GM19463 (cell line): ENCODE results near the gene KCNAB2.

ENCODE experiments used
- ATAC-seq: cut with Tn5 transposase; IDR thresholded peaks from one replicate; pipeline ENCODE4 v1.9.1; 2021; ENCODE audit warnings: mild to moderate bottlenecking, moderate library complexity; ENCODE audit not compliant: unreplicated experiment

The KCNAB2 gene

DNA sequence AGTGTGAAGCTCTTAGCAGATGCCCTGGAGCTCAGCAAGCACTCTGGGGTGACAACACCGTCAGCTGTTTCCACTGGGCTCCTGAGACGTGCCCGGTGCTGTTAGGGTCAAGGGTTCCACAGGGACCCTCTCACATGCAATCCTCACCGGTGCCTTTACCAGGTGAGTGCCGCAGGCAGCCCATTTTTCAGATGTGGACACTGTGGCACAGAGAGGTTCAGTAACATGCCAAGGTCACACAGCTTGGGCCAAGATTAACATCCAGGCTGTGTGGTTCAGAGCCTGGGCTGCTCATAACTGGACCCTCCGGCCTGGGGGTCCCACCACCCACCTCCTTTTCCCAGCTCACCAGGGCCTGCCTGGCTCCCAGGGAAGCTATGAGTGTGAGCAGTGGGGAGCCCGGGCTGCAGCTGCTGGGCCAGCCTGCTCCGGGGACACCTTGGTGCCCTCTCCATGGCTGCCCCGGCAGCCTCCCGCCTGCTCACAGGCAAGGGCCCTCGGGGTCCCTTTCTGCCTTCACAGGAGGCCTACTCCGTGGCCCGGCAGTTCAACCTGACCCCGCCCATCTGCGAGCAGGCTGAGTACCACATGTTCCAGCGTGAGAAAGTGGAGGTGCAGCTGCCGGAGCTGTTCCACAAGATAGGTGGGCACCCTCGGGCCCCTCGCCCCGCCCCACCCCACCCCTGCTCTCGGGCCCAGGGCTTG, 49.3 kb downstream of the KCNAB2 start:
- no peak for ATAC-seq

DNA sequence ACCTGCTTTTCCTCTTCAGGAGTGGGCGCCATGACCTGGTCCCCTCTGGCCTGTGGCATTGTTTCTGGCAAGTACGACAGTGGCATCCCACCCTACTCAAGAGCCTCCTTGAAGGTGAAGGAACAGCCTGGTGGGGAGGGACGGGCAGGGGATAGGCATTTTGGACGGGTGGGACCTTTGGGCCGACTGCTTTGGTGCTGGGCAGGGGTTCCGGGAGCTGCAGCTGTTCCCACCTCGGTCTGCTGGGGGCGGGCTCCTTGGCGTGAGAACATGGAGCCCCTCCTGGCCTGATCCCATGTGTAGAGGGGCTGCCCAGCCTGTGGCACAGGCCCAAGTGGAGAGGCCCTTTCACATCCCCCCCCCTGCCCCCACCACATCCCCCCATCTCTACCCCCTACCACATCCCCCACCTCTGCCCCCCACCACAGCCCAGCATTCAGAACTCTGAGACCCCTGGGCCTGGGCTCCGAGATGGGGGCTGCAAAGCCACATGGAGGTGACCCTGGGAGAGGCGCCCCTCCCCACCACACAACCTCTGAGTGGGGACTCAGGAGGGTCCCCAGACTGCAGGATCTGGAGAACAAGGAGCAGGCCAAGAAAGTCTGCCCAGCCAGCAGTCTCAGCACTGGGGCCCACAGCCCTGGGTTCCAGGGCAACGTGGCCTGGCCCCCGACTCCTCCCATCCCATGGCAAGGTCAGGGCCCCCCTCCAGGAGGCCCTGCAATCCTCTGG, 50.0 kb downstream of the KCNAB2 start:
- no peak for ATAC-seq

DNA sequence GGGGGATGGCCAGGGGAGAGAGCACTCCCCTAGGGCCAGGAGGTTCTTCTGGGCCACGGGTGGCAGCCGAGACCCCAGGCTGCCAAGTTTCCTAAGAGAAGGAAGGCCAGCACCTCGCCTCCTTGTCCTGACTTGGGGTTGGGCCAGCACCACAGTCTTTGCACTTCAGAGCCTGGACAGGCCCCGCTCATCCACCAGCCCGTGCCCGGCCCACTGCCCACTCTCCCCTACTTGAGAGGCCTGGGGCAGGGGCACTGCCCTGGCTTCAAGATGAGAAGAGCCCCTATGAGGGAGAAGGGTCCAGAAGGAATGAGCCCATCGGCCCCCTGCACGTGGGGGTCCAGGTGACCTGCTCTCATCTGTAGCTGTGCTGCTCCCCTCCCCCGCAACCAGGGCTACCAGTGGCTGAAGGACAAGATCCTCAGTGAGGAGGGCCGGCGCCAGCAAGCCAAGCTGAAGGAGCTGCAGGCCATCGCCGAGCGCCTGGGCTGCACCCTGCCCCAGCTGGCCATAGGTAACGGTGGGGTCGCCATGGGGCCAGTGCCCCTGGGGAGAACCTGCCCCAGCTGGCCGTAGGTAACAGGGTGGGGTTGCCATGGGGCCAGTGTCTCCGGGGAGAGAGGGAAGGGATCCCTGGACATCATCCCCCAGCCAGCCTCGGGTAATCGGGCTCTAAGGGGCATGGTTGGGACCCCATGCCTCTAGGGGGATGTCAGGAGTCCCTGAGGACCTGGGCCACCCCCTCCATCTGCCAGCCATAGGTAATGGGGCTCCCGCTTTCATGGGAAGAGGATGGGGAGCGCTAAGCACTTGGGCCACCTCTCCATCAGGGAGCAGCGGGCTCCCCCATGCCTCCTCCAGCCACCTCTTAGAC, 50.8 kb downstream of the KCNAB2 start:
- ATAC-seq = no peak

DNA sequence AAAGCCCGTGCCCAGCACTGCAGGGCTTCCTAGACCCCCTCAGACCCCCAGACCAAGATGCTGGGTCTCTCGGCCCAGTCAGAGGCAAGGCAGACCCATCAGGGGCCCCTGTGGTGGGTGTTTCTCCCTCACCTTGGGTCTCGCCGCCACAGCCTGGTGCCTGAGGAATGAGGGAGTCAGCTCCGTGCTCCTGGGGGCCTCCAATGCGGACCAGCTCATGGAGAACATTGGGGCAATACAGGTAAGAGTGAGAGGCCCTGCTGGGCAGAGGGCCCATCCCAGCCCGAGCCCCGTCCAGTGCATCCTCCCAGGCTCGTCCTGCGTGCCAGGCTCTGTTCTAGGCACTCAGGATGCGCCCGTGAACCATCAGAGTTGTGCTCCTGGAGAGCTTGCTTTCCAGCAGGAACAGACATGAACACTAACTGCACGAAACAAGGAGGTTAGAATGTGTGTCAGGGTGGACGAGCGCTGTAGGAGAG, 51.5 kb downstream of the KCNAB2 start:
- no peak for ATAC-seq

DNA sequence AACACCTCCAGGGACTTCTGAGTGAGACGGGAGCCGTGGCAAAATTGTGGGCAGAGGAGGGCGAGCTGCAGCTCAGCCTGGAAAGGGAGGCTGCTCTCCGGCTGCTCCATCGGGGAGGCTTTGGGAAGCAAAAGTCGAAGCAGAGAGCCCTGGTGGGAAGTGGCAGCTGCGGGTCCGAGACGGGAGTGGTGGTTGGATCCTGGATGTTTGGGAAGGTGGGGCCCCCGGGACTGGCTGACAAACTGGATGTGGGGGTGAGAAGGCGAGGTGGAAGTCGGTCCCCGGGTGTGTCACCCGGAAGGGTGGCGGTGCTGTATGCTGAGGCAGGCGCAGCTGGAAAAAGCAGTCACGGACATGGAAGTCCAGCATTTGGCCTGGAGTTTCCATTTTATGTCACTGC, 52.1 kb downstream of the KCNAB2 start:
- ATAC-seq = no peak

DNA sequence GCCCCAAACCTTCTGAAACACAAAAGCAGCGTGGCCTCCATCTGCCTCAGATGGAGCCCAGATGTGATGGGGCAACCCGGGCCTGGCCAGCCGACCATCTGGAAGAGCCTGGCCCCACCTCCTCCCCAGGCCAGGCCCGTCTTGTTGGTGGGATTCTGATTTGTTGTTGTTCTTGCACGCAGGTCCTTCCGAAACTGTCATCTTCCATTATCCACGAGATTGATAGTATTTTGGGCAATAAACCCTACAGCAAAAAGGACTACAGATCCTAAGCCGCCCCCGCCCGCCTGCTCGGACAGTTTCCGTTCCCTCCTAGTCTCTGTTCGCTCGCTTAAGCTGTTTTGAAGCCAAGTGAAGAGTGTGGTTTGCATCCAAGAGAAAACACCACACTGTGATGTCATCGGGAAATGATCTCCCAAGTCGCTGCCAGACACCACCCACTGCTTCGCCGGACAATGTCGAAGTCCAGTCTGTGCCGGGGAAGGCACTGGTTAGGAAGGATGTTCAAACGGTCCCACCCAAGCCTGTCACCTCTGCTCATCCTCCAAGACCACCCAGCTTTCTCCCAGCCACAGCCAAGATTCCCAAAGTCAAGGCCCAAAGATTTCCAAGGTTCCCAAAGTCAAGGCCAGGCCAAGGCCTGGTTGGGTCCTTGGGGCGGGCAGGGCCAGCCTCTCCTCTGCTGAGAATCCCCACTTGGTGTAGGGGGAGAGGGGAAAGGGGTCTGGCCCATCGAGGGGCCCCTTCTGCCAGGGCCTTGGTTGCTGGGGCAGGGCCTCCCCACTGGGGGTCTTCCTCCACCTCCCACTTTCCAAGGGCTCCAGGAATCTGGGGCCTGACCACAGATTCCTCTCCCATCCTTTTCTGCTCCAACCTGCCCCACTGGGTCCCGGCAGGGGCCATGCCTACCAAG, 52.9 kb downstream of the KCNAB2 start:
- no peak for ATAC-seq

DNA sequence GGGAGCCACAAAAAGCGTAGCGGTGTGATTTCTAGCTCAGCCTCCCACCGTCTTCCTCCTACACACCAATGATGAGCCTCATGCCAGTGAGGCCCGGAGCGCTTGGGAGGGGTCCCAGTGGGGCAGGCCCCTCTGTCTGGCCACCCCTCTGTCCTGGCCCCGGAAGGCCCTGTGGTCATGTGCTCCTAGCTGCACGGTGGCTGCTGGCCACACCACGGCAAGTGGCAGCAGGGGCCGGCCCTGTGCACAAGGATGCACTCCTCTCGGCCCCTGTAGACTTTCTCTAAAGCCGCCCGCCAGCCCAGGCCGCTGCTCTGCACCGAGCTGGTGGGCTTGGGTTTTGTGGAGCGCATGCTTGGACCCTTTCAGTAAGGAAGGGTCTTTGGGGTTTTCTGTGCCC, 53.6 kb downstream of the KCNAB2 start:
- no peak for ATAC-seq

DNA sequence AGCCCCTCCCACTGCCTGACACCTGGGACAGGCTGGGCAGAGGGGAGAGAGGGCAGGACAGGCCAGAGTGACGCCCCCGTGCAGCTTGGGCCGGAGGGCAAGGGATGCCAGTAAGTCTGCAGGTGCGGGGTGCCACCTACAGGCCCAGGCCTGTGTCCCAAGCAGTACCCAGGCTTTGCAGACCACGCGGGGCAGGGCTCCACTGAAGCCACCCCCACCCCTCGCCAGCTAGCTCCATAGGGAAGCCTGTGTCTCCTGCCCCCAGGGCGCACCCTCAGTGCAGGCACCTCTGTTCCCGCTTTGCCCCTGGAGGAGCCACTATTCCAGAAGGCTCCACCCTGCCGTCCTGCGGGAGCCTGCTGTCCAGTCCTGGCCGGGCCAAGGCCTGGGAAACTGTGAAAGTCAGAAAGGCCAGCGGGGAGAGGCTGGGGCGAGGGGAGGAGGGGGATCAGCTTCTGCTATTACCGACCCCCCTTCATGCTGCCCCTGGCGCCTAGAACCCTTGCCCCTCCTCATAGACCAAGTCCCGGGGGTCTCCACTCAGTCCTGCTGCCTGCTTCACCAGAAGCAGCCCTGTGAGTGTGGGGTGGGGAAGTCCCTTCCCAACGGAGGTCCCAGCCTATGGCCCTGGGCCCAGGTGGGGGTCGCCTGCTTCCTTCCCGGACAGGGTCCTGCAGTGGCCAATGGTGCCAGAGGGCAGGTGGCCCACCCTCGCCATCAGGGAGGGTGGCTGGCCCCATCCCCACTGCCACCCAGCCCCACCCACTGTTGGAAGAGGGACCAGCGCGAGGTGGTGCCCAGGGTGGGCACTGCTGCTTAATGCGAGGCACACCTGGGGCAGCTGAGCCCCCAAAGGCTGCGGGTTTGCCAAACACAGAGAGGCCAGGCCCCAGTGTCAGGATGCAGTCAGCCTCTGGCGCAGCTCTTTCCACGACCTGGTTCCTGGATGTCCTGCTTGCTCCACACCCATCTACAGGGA, 54.4 kb downstream of the KCNAB2 start:
- no peak for ATAC-seq

DNA sequence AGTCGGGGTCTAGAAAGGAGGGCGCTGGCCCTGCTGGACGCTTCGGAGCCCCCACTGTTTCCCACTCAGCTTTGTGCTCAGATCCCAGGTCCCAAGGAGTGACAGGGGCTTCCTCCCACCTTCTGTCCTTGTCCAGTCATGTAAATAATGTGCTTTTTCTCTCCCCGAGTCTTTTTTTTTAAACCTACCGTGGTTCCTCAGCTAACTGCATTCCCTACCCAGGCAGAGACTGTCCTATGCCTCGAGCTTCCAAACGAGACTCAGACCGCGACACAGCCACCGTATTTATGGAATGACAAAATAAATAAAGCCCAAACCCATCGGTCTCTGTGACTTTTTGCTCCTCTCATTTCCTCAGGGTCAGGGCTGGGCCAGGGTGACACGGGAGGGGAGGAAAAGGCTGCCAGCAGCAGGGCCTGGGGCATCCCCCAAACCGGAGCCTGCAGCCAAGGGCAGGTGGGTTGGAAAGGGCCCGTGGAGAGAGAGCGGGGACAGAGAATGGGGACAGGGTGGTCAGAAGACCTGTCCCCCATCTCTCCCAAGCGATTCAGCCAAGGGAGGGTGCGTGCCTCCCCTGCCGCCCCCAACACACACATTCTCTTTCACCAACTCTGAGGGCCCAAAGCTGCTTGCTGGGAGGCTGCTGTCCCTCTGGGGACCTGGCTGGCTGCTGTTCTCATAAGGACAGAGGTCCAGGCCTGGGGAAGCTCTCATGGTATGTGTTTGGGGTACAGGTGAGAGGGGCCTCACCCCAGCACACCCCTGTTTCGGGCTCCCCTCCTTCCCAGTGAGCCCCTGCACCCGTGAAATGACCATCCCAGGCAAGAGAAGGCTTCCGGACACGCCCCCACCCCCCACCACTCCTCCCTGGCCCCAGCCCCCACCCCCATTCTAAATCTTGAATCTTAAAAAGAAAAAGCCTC, 55.4 kb downstream of the KCNAB2 start:
- ATAC-seq = no peak

DNA sequence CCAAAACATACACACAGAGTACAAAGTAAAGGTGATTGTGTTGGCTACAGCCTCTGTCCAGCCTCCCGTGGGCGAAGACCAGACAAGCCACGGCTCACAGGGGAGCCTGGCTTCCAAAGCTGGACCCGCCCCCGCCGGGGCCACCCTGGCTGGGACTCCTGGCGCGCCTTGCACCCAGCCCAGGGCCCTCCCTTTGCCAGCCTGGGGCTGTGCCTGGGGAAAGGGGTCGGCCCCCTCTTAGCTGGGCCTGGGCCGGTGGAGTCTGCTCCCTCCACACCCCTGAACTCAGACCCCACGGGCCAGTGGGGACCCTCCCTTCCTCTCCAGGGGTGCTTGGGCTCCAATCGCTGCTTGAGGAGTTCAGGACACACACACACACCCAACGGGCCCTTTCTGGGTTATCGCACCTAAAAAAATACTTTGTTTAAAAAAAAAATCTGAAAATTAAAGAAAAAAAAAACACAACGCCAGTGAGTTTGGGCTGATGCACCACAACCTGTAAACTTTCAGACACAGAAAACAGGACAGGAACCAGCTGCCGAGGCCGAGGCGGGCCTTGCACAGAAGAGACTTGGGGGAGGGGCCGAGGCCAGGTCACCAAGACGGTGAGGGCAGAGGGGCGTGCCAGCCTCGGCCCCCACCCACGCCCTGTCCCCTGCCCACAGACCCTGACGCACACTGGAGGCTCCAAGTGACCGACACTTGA, 56.3 kb downstream of the KCNAB2 start:
- no peak for ATAC-seq

DNA sequence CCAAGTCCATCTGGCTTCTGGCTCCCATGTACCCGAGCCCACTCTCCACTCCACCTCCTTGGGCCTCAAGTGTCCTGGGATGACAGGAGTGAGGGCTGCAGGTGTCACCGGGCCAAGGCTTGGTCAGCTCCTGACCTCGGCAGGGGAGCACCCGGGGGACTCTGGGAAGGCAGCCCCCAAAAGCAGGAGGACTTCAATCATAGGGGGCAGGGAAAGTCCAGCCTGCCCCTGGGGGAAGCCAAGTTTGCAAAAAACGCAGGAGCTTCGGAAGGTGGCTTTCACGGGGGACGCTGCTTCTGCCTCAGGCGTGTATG, 56.8 kb downstream of the KCNAB2 start:
- no peak for ATAC-seq

DNA sequence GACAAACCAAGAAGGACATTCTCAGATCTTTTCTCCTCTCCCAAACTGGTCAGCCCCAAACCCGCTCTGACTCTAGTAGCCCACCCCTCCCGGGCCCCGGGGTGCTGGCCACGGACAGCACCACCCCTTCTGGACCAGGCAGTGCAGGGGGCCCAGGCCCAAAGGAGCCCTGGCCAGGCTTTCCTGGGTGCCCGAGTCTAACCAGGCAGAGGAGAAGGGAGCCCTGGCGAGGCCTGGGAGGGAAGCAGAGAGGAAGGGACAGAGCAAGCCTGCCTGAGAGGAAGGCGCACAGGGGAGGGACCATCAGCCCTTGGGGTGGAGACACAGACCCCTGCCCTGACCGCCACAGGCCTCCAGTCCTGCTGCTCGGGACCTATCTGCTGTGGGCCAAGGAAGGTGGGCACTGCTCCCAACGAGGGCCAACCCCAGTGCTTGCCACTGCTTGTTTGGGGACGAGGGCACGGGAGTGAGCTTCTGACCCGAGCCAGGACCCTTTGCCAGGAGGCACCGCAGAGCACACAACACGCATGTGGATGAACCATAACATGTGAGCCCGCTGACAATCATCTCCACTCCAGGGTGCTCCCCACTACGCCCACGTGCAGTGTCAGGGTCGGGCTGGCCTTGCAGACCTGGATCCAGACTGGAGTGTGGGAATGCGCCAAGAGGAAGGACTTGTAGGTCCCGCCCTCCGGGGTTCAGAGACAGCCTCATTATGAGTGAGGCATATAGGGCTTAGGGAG, 57.6 kb downstream of the KCNAB2 start:
- no peak for ATAC-seq

DNA sequence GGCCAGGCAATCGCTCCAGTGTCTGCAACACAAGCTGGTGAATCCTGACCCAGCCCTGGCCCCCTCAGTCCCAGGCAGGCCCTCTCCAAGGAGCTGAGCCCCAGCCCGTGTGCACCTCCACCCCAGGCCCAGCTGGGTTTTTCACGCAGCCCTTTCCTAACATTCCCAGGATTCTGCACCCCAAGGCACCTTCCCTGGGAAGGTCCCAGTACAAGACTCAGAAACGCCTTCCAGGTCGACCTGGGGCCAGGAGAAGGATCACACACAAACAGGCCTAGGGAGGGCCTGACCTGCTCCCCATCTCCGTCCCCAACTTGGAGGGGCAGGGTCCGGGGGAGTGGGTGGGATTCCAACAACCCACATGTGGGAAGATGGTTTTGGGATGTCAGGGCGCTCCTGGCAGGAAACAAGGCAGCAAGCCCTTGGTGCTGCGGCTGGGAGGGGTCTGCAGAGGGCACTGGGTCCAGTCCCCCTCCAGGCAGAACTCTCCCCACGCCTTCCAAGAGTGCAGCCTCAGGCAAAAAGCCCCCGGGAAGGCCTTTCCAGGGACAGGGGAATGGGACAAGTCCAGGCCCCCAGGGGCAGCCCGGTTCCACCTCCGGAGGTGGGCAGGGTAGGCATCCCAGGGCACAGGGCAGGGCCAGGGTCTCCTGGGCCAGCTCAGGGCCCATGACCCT, 58.3 kb downstream of the KCNAB2 start:
- ATAC-seq = no peak

DNA sequence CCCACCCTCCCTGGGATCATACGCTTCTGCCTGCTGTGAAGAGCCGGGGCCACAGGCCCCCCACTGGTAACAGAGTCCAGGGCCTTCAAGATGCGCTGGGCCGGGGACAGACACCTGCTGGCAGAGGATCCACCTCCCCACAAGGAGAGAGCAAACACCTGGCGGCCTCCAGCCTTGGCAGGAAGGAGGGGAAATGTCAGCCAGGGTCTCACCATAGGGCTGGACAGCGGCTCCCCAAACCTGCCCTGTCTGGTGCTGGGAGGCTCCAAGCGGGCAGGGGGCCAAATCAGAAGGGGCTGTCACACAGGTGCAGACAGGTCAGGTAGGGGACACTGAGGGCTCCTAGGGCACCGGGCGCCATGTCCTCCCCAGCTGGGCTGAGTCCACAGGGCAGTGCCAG, 58.9 kb downstream of the KCNAB2 start:
- no peak for ATAC-seq

DNA sequence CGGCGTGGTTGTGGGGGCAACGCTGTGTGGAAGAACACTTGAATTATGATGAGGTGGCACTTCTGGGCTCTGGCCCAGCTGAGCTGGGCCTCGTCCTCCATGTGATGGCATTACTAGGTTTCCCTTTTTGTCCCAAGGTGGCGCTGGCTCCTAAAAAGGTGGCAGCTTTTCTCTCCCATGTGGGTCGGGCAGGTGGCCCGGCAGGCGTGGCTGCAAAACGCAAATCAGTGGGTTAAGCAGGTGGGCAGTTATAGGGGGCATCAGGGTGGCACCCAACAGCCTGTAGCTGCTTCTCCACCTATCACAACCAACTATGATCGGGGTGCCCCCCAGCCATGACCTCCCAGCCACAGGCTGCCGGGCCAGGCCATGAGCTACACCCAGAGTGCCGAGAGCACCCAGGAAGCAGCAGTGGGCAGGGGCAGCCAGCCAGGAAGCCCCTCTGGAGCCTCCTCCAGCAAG, 59.6 kb downstream of the KCNAB2 start:
- no peak for ATAC-seq

DNA sequence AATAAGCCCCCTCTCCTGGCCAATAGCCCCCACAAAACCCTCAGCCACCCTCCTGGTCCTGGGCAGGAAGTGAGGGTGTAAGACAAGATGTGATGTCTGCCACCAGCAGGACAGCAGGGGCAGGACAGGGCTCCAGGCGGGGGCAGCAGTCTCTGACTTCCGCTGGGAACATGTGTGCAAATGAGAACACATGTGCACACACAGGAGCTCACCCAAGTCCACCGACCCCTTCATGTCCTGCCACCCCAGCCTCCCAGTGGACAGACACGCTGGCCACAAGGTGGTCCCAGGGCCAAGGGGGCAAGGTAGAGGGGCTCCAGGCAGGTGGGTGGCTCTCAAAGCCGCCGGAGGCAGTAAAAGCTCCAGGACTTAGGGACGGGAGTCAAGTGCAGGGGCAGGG, 60.1 kb downstream of the KCNAB2 start:
- no peak for ATAC-seq
